PC-3 (cell line): Measurements from ENCODE around the gene RABL3.

Experiments
- CTCF ChIP-seq: fragments of 300-600 bp; sonication (generic); conservative IDR thresholded peaks from 2 replicates; pipeline ENCODE4 v1.5.1; 2017; ENCODE audit warnings: antibody characterized with exemption, low read depth, mild to moderate bottlenecking, low read length
- EZH2 ChIP-seq: fragments of 300-600 bp; sonication (generic); IDR thresholded peaks from one replicate; pipeline ENCODE4 v1.6.1; 2017; ENCODE audit warnings: antibody characterized with exemption, mild to moderate bottlenecking, low read length; ENCODE audit not compliant: unreplicated experiment
- EZH2phosphoT487 ChIP-seq: fragments of 300-600 bp; sonication (generic); IDR thresholded peaks from 2 replicates; pipeline ENCODE4 v1.6.1; 2018; ENCODE audit warnings: mild to moderate bottlenecking, antibody characterized with exemption, low read length, borderline replicate concordance

DNA sequence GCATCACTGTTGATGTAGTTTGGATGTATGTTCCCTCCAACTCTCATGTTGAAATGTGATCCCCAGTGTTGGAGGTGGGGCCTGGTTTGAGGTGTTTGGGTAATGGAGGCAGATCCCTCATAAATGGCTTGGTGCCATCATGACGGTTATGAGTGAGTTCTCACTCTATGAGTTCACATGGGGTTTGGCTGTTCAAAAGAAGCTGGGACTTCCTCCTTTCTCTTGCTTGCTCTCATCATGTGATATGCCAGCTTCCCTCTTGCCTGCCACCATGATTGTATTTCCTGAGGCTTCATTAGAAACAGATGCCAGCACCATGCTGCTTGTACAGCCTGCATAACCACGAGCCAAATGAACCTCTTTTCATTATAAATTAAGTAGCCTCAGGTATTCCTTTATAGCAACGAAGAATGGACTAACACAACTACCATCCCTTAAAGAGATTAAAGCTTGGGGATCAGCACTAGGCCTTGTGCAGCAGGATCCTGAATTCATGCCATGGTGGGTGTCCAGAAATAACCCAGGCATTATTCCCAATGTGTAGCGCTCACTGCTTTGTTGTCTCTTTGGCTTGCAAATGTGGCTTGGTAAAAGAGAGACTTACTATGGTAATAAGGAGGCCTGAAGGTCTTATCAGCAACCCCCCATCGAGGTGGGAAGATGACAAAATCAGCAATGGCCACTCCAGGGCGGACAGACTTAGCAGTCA is 104.3 kb downstream of the RABL3 start:
- TF ChIP-seq CTCF (no peak), EZH2phosphoT487 (no peak), EZH2 (no peak)
